H9 (cell line): ENCODE measurements around the gene ZNF790. TPM values are rescaled to one million over a fixed set of nuclear protein-coding genes. Genes with fewer than 3 reads are reported as not detected.
A peak's percentile ranks its signal among the peaks of the same experiment; 100 is the strongest.

ENCODE experiments used
- DNase-seq: peaks from one replicate; pipeline ENCODE4 v3.0.0-alpha.2; 2017
- H2AFZ ChIP-seq: one replicate; pipeline ENCODE4 v1.6.1; 2013; ENCODE audit warnings: mild to moderate bottlenecking, low read length, control low read depth, moderate library complexity
- H2AK5ac ChIP-seq: 2 replicates; pipeline ENCODE4 v1.6.1; 2013; ENCODE audit warnings: low read length, control low read depth, mixed read lengths; ENCODE audit not compliant: insufficient read length
- H2BK120ac ChIP-seq: one replicate; pipeline ENCODE4 v1.6.1; 2013; ENCODE audit warnings: low read depth, mild to moderate bottlenecking, low read length, control low read depth, inconsistent platforms; ENCODE audit not compliant: poor library complexity, severe bottlenecking
- H2BK12ac ChIP-seq: 2 replicates; pipeline ENCODE4 v1.6.1; 2013; ENCODE audit warnings: low read length, control low read depth, mixed read lengths, low read depth; ENCODE audit not compliant: insufficient read length
- H2BK15ac ChIP-seq: 2 replicates; pipeline ENCODE4 v1.6.1; 2013; ENCODE audit warnings: low read depth, low read length, control low read depth
- H2BK20ac ChIP-seq: one replicate; pipeline ENCODE4 v1.6.1; 2013; ENCODE audit warnings: low read depth, mild to moderate bottlenecking, low read length, control low read depth, inconsistent platforms; ENCODE audit not compliant: poor library complexity, severe bottlenecking
- H2BK5ac ChIP-seq: 2 replicates; pipeline ENCODE4 v1.6.1; 2013; ENCODE audit warnings: low read length, control low read depth, mixed read lengths; ENCODE audit not compliant: insufficient read length
- H3K14ac ChIP-seq: 2 replicates; pipeline ENCODE4 v1.6.1; 2013; ENCODE audit warnings: low read length, control low read depth; ENCODE audit not compliant: insufficient read depth
- H3K18ac ChIP-seq: 2 replicates; pipeline ENCODE4 v1.6.1; 2013; ENCODE audit warnings: low read depth, mild to moderate bottlenecking, mixed read lengths, low read length, control low read depth; ENCODE audit not compliant: insufficient read length
- H3K23ac ChIP-seq: 2 replicates; pipeline ENCODE4 v1.6.1; 2013; ENCODE audit warnings: low read length, control low read depth, mixed read lengths, low read depth; ENCODE audit not compliant: insufficient read length
- H3K23me2 ChIP-seq: 2 replicates; pipeline ENCODE4 v1.6.1; 2013; ENCODE audit warnings: low read depth, mild to moderate bottlenecking, mixed read lengths, low read length, control low read depth; ENCODE audit not compliant: insufficient read length, poor library complexity, severe bottlenecking
- H3K27ac ChIP-seq: 2 replicates; pipeline ENCODE4 v1.5.1; 2013; ENCODE audit warnings: low read length, control low read depth, mixed read lengths, low read depth; ENCODE audit not compliant: insufficient read length
- H3K27me3 ChIP-seq: 2 replicates; pipeline ENCODE4 v1.6.1; 2013; ENCODE audit warnings: low read length, control low read depth, inconsistent platforms; ENCODE audit not compliant: insufficient read depth
- H3K4ac ChIP-seq: 2 replicates; pipeline ENCODE4 v1.6.1; 2013; ENCODE audit warnings: low read depth, mild to moderate bottlenecking, control low read depth, inconsistent platforms, low read length, moderate library complexity
- H3K4me1 ChIP-seq: 2 replicates; pipeline ENCODE4 v1.6.1; 2013; ENCODE audit warnings: low read length, control low read depth, inconsistent platforms; ENCODE audit not compliant: insufficient read depth
- H3K4me2 ChIP-seq: 2 replicates; pipeline ENCODE4 v1.6.1; 2013; ENCODE audit warnings: low read length, control low read depth, mixed read lengths; ENCODE audit not compliant: insufficient read length, insufficient read depth
- H3K56ac ChIP-seq: 2 replicates; pipeline ENCODE4 v1.6.1; 2013; ENCODE audit warnings: low read depth, mild to moderate bottlenecking, mixed read lengths, low read length, control low read depth; ENCODE audit not compliant: insufficient read length
- H3K79me1 ChIP-seq: 2 replicates; pipeline ENCODE4 v1.6.1; 2013; ENCODE audit warnings: low read depth, mild to moderate bottlenecking, moderate library complexity, low read length, control low read depth, inconsistent platforms; ENCODE audit not compliant: insufficient read depth, poor library complexity, severe bottlenecking
- H3K79me2 ChIP-seq: 2 replicates; pipeline ENCODE4 v1.6.1; 2013; ENCODE audit warnings: low read length, control low read depth, inconsistent platforms; ENCODE audit not compliant: insufficient read depth
- H3K9ac ChIP-seq: 2 replicates; pipeline ENCODE4 v1.6.1; 2013; ENCODE audit warnings: low read length, control low read depth, mixed read lengths; ENCODE audit not compliant: insufficient read length; ENCODE audit errors: extremely low read depth
- H3K9me3 ChIP-seq: one replicate; pipeline ENCODE4 v1.6.1; 2013; ENCODE audit warnings: low read depth, low read length, inconsistent platforms; ENCODE audit not compliant: control insufficient read depth
- H3T11ph ChIP-seq: one replicate; pipeline ENCODE4 v1.6.1; 2013; ENCODE audit warnings: mild to moderate bottlenecking, low read length, control low read depth, inconsistent platforms
- H4K20me1 ChIP-seq: one replicate; pipeline ENCODE4 v1.6.1; 2013; ENCODE audit not compliant: control insufficient read depth, insufficient read length, insufficient read depth
- H4K5ac ChIP-seq: 2 replicates; pipeline ENCODE4 v1.6.1; 2013; ENCODE audit warnings: low read depth, mild to moderate bottlenecking, mixed read lengths, low read length, control low read depth; ENCODE audit not compliant: insufficient read length
- H4K8ac ChIP-seq: replicated peaks from 2 replicates; pipeline ENCODE4 v1.6.1; 2013; ENCODE audit warnings: low read length, control low read depth, mixed read lengths, low read depth; ENCODE audit not compliant: insufficient read length
- H4K91ac ChIP-seq: 2 replicates; pipeline ENCODE4 v1.6.1; 2013; ENCODE audit warnings: low read depth, mild to moderate bottlenecking, moderate library complexity, mixed read lengths, low read length, control low read depth; ENCODE audit not compliant: insufficient read length
- H3K27ac Mint-ChIP-seq, 3 experiments: 2 replicates in 2 of 3; 3 replicates in 1 of 3; pipeline ENCODE4 v1.8.0; 2020 to 2021; ENCODE audit warnings: mixed read lengths in 3 of 3, mild to moderate bottlenecking in 1 of 3, moderate library complexity in 1 of 3
- H3K27me3 Mint-ChIP-seq: 2 replicates; pipeline ENCODE4 v1.8.0; 2021; ENCODE audit warnings: low read depth, mild to moderate bottlenecking, moderate library complexity, mixed read lengths
- H3K36me3 Mint-ChIP-seq, 3 experiments: 2 replicates in 2 of 3; 3 replicates in 1 of 3; pipeline ENCODE4 v1.8.0; 2020 to 2021; ENCODE audit warnings: low read depth in 3 of 3, mixed read lengths in 3 of 3; ENCODE audit not compliant: insufficient read depth in 1 of 3
- H3K4me1 Mint-ChIP-seq, 2 experiments: 2 replicates each; pipeline ENCODE4 v1.8.0; 2020; ENCODE audit warnings: mixed read lengths in 2 of 2
- H3K4me3 Mint-ChIP-seq, 2 experiments: 2 replicates in 1 of 2; 3 replicates in 1 of 2; pipeline ENCODE4 v1.8.0; 2020 to 2021; ENCODE audit warnings: mild to moderate bottlenecking in 2 of 2, mixed read lengths in 2 of 2, moderate library complexity in 1 of 2
- H3K9me3 Mint-ChIP-seq, 2 experiments: 2 replicates in 1 of 2; 3 replicates in 1 of 2; pipeline ENCODE4 v1.8.0; 2020; ENCODE audit warnings: mild to moderate bottlenecking in 2 of 2, mixed read lengths in 2 of 2, moderate library complexity in 1 of 2
- CTCF ChIP-seq: fragments of 200-600 bp; sonication (generic); conservative IDR thresholded peaks from 3 replicates; pipeline ENCODE4 v1.8.0; 2021; ENCODE audit warnings: antibody characterized with exemption, mild to moderate bottlenecking
- WGBS: extraction: QIAGEN DNeasy Blood & Tissue Kit; methylation state at CpG from one replicate; pipeline ENCODE4 v1.1.7; 2013; ENCODE audit warnings: missing lambda C conversion rate, low lambda C conversion rate, mixed read lengths; ENCODE audit not compliant: insufficient read length; ENCODE audit errors: extremely low coverage; 5-methylcytosine and 5-hydroxymethylcytosine counted together
- total RNA-seq: library from RNA; stranded (reverse); gene quantifications from 2 replicates; pipeline ENCODE4 v1.2.1, GENCODE V29; 2021

The ZNF790 gene
- total RNA-seq, 1 experiment from 2014 or later = 8.2 TPM

GRCh38 chr19:36849701-36850558 is 11.7 kb upstream of the ZNF790 start:
- Histone ChIP-seq H3K79me1 (no peaks in the 10 kb centered on the region), H2BK5ac (no peak overlapping the region), H2BK20ac (no peak overlapping the region), H3K9me3 (no peaks in the 10 kb centered on the region), H3K9ac (peak overlapping the region; percentile 56), H3K4me1 (no peaks in the 10 kb centered on the region), H4K91ac (no peak overlapping the region), H3K23ac (no peak overlapping the region), H3K4ac (no peak overlapping the region), H3K23me2 (peaks cover 11% of the 10 kb centered on the region), H3K4me2 (peak overlapping the region; percentile 93), H3K27ac (no peak overlapping the region), H3K56ac (no peak overlapping the region), H2BK120ac (no peak overlapping the region), H3K14ac (peak overlapping the region; percentile 25; the same call in 1 of the 2 replicates), H4K5ac (no peak overlapping the region), H3T11ph (no peak overlapping the region), H3K18ac (peak overlapping the region; percentile 3), H3K27me3 (no peaks in the 10 kb centered on the region), H3K79me2 (no peaks in the 10 kb centered on the region; the same call in 1 of the 2 replicates), H2BK12ac (no peak overlapping the region), H2AFZ (no peak overlapping the region), H2BK15ac (no peak overlapping the region), H4K8ac (no peak overlapping the region), H4K20me1 (no peaks in the 10 kb centered on the region), H2AK5ac (no peak overlapping the region)
- Mint-ChIP-seq H3K36me3 (peaks cover 29 to 46% (median 42%) of the 10 kb centered on the region in 3 experiments), H3K4me1 (peaks cover 2 to 3% of the 10 kb centered on the region in 2 experiments), H3K27me3 (no peaks in the 10 kb centered on the region), H3K4me3 (no peak overlapping the region), H3K9me3 (peaks cover 12 to 37% of the 10 kb centered on the region in 2 experiments; a peak in 4 of 5 replicates), H3K27ac (no peak overlapping the region)
- TF ChIP-seq CTCF = no peak
- DNase-seq = peak; percentile 92
- WGBS = no CpG with 5 or more reads among the region's 36 CpGs
